K562 (cell line): ENCODE measurements around the gene KLHDC10. TPM values are rescaled to one million over a fixed set of nuclear protein-coding genes. Genes with fewer than 3 reads are reported as not detected.
A peak's percentile ranks its signal among the peaks of the same experiment; 100 is the strongest.

Experiments
- CHD7 ChIP-seq: fragments of 200-600 bp; sonication (generic); IDR thresholded peaks from one replicate; pipeline ENCODE4 v1.6.1; 2012; ENCODE audit warnings: mild to moderate bottlenecking, low read depth, low read length, inconsistent platforms
- CREB1 ChIP-seq, 2 experiments: sonication (generic) in 1 of 2; formaldehyde crosslinking in 1 of 2; IDR thresholded peaks; 2 replicates each; pipeline versions ENCODE4 v1.6.1 to v1.8.0; 2012 to 2022; ENCODE audit warnings: inconsistent platforms in 1 of 2, mild to moderate bottlenecking in 1 of 2, missing genetic modification reagents in 1 of 2, moderate library complexity in 1 of 2
- LARP7 ChIP-seq: fragments of 450-650 bp; IDR thresholded peaks from 2 replicates; pipeline ENCODE4 v1.6.1; 2016
- MLLT1 ChIP-seq, 2 experiments: fragments of 450-650 bp; IDR thresholded peaks; 2 replicates each; pipeline ENCODE4 v1.6.1; 2016
- NONO ChIP-seq, 2 experiments: fragments of 200-400 bp in 1 of 2; fragments of 450-650 bp in 1 of 2; formaldehyde crosslinking in 1 of 2; IDR thresholded peaks; 2 replicates each; pipeline ENCODE4 v1.6.1; 2017; ENCODE audit warnings: low read depth in 2 of 2, mild to moderate bottlenecking in 2 of 2, moderate library complexity in 2 of 2, low read length in 1 of 2
- NRF1 ChIP-seq, 2 experiments: fragments of 450-650 bp; IDR thresholded peaks in 1 of 2; conservative IDR thresholded peaks in 1 of 2; 2 replicates each; pipeline ENCODE4 v1.6.1; 2014; ENCODE audit warnings: mild to moderate bottlenecking in 2 of 2
- OTX1 ChIP-seq: fragments of 450-650 bp; formaldehyde crosslinking; IDR thresholded peaks from 2 replicates; pipeline ENCODE4 v1.4.0; 2022; ENCODE audit warnings: mild to moderate bottlenecking
- POLR2AphosphoS2 ChIP-seq: IDR thresholded peaks from 2 replicates; pipeline ENCODE4 v1.6.1; 2012; ENCODE audit warnings: low read length, improper control_type of control experiment
- POLR2B ChIP-seq: fragments of 450-650 bp; IDR thresholded peaks from 2 replicates; pipeline ENCODE4 v1.6.1; 2018; ENCODE audit warnings: low read depth; ENCODE audit not compliant: partially characterized antibody
- POLR3G ChIP-seq: IDR thresholded peaks from 2 replicates; pipeline ENCODE4 v1.6.1; 2011; ENCODE audit not compliant: insufficient read length, insufficient replicate concordance; ENCODE audit errors: extremely low read depth
- SIN3B ChIP-seq: fragments of 450-650 bp; IDR thresholded peaks from 2 replicates; pipeline ENCODE4 v1.6.1; 2017; ENCODE audit warnings: low read depth, mild to moderate bottlenecking, moderate library complexity
- SMAD1 ChIP-seq: fragments of 150-350 bp; IDR thresholded peaks from 2 replicates; pipeline ENCODE4 v1.6.1; 2014; ENCODE audit warnings: low read length, low read depth; ENCODE audit not compliant: partially characterized antibody
- SMARCE1 ChIP-seq: fragments of 450-650 bp; IDR thresholded peaks from 2 replicates; pipeline ENCODE4 v1.7.1; 2016; ENCODE audit warnings: mild to moderate bottlenecking
- TCFL5 ChIP-seq: fragments of 250-450 bp; sonication (Bioruptor Pico); conservative IDR thresholded peaks from 2 replicates; pipeline ENCODE4 v1.6.1; 2021; ENCODE audit warnings: mild to moderate bottlenecking, moderate library complexity, matching md5 sums
- polyA plus RNA-seq, 8 experiments: library from polyadenylated mRNA; depleted of rRNA in 4 of 8; stranded (reverse) in 5 of 8; unstranded in 3 of 8; fragments of >200 nt; fragmentation: Nextera tagmentation in 2 of 8; fragmentation: Illumina TruSeq in 1 of 8; extraction: Ambion mirVana in 2 of 8; extraction: Trizol in 1 of 8; gene quantifications; 2 replicates each; pipeline versions ENCODE4 v1.2.1 to v1.2.3, GENCODE V29; 2011 to 2014; ENCODE audit warnings: inconsistent platforms in 1 of 8, missing spikeins in 1 of 8
- total RNA-seq, 7 experiments: library from RNA; depleted of rRNA in 6 of 7; stranded (reverse); fragments of >200 nt in 6 of 7; fragmentation: Illumina TruSeq in 2 of 7; extraction: Trizol in 2 of 7; gene quantifications; 2 replicates each; pipeline versions ENCODE4 v1.2.1 to v1.2.3, GENCODE V29; 2011 to 2021; ENCODE audit warnings: low replicate concordance in 1 of 7

The KLHDC10 gene
- total and polyA plus RNA-seq, 9 of the 15 experiments (the other 6 are each of a cell fraction or from before 2014, with no cell fraction given) = 9.8 to 80.5 (median 31.4) TPM

GRCh38 chr7:130069978-130070860 lies at the start of gene KLHDC10 (continued):
- TF ChIP-seq CHD7 = no peak
- TF ChIP-seq SMAD1 = no peak
- 0 out of 2 replicates have a peak, but pooled peaks have one; percentile 66 for TF ChIP-seq OTX1 (CRISPR knock-in tag)
- TF ChIP-seq LARP7 = no peak
- peak; percentile 41; the same call in 1 of the 2 replicates for TF ChIP-seq SMARCE1
- TF ChIP-seq POLR2AphosphoS2 = peak; percentile 45; the same call in 1 of the 2 replicates
- peak; percentile 76 for TF ChIP-seq SIN3B
- peak; percentile 86 for TF ChIP-seq CREB1 (IDR thresholded peaks at IDR 0.05)
- peak; percentile 89 for TF ChIP-seq CREB1 (CRISPR knock-in tag; IDR thresholded peaks at IDR 0.05)
- peak; percentile 85 for TF ChIP-seq POLR2B
- no peak for TF ChIP-seq POLR3G
- peak; percentile 83 to 85 for TF ChIP-seq NRF1 (conservative IDR thresholded peaks at IDR 0.05 in 1 of 2, IDR thresholded peaks at IDR 0.05 in 1 of 2)
- peak; percentile 92 to 100; a peak in 3 of 4 replicates for TF ChIP-seq MLLT1 (IDR thresholded peaks at IDR 0.05)
- no peak for TF ChIP-seq TCFL5 (CRISPR knock-in tag)
- TF ChIP-seq NONO (IDR thresholded peaks at IDR 0.05; ENCODE audit: low read depth in 2 of 2, low read length in 1 of 2) = 0 out of 4 replicates have a peak, but pooled peaks of 1 of the 2 experiments have one; percentile 59
